Measurements from ENCODE around the gene FUOM. TPM values are rescaled to one million over a fixed set of nuclear protein-coding genes. Genes with fewer than 3 reads are reported as not detected.

The FUOM gene
- total RNA-seq, 1 experiment from 2014 or later: 33.3 TPM

GRCh38 chr10:133390597-133391248, 32.9 kb upstream of the FUOM start:
- no peaks in the 10 kb centered on the region for H4K20me1 ChIP-seq (ENCODE audit: low read length)
- no peak overlapping the region for H3K4me2 ChIP-seq (ENCODE audit: low read length)
- H2AFZ ChIP-seq (ENCODE audit: low read length): no peak overlapping the region
- no peak overlapping the region for H3K27ac ChIP-seq (ENCODE audit: low read length)
- no peak overlapping the region for H3K9ac ChIP-seq (ENCODE audit: low read length)
- H3K9me2 ChIP-seq (replicated peaks; ENCODE audit: low read length): no peaks in the 10 kb centered on the region
- no peak for DNase-seq
- POLR2A ChIA-PET (ENCODE audit: unreplicated experiment): interaction anchor here (0.5 kb wide), 1 partner anchor 15 kb away, joined by 5 read pairs; no protein-coding TSS in a partner anchor
- peaks cover 16% of the 10 kb centered on the region for H3K79me2 ChIP-seq (ENCODE audit: low read length)
- no peaks in the 10 kb centered on the region for H3K9me3 ChIP-seq (ENCODE audit: low read length)
- no peaks in the 10 kb centered on the region for H3K27me3 ChIP-seq (ENCODE audit: low read length)
- peaks cover 9% of the 10 kb centered on the region for H3K4me1 ChIP-seq (ENCODE audit: insufficient read depth, low read length)
- TF ChIP-seq EZH2phosphoT487 (IDR thresholded peaks at IDR 0.05; ENCODE audit: borderline replicate concordance, low read length): no peak
- no peak for TF ChIP-seq CTCF (conservative IDR thresholded peaks at IDR 0.05; ENCODE audit: low read depth, low read length)
- TF ChIP-seq EZH2 (IDR thresholded peaks at IDR 0.05; ENCODE audit: low read length, unreplicated experiment): no peak
- intact Hi-C loops (cut with micrococcal nuclease): no loop called here
- no TSS peak for BruUV-seq (replicated peaks)
- CTCF ChIA-PET: no interaction called here
- no peaks in the 10 kb centered on the region; the same call in 1 of the 2 replicates for H3K36me3 ChIP-seq (ENCODE audit: low read depth, low read length)
- no peak overlapping the region for H3K4me3 ChIP-seq (ENCODE audit: low read length)
- H3F3A ChIP-seq (ENCODE audit: low read length, unreplicated experiment): no peaks in the 10 kb centered on the region
- no peak for ATAC-seq

- Histone ChIP-seq H3K4me3 (ENCODE audit: low read length) (no peak overlapping the region), H3K9ac (ENCODE audit: low read length) (no peak overlapping the region), H3K9me3 (ENCODE audit: low read length) (no peaks in the 10 kb centered on the region), H2AFZ (ENCODE audit: low read length) (no peak overlapping the region), H3K9me2 (replicated peaks; ENCODE audit: low read length) (no peaks in the 10 kb centered on the region), H3K27me3 (ENCODE audit: low read length) (no peaks in the 10 kb centered on the region), H3K79me2 (ENCODE audit: low read length) (peaks cover 1% of the 10 kb centered on the region; the same call in 1 of the 2 replicates), H3K27ac (ENCODE audit: low read length) (no peak overlapping the region), H3F3A (ENCODE audit: low read length, unreplicated experiment) (no peaks in the 10 kb centered on the region), H4K20me1 (ENCODE audit: low read length) (no peaks in the 10 kb centered on the region), H3K4me1 (ENCODE audit: insufficient read depth, low read length) (peaks cover 3% of the 10 kb centered on the region; the same call in 1 of the 2 replicates), H3K36me3 (ENCODE audit: low read depth, low read length) (no peaks in the 10 kb centered on the region), H3K4me2 (ENCODE audit: low read length) (no peak overlapping the region)
- CTCF ChIA-PET: no interaction called here
- no peak for ATAC-seq
- intact Hi-C loops (cut with micrococcal nuclease): no loop called here
- no peak for DNase-seq
- BruUV-seq (replicated peaks): no TSS peak
- no peak for TF ChIP-seq EZH2phosphoT487 (IDR thresholded peaks at IDR 0.05; ENCODE audit: borderline replicate concordance, low read length)
- no peak for TF ChIP-seq EZH2 (IDR thresholded peaks at IDR 0.05; ENCODE audit: low read length, unreplicated experiment)
- TF ChIP-seq CTCF (conservative IDR thresholded peaks at IDR 0.05; ENCODE audit: low read depth, low read length): no peak
- POLR2A ChIA-PET (ENCODE audit: unreplicated experiment): interaction anchor here (0.6 to 0.8 kb wide), 2 partner anchors 10 to 1166 kb away, joined by 3 to 4 read pairs; partner anchors contain the start of gene PAOX
These were observed 31.4 kb upstream of the FUOM start for GRCh38 chr10:133388973-133389818.
